NCI-H524 treated with DMSO at 0.1 percent for 48 hours (cell line): ENCODE measurements around the gene SIRPB1.
"Not testable (repeated sequence)": the region's sequence is repeated elsewhere in the genome, so short reads cannot be mapped to it uniquely, and the experiment has no call there.

Experiments used
- DNase-seq: peaks from one replicate; lab custom pipeline; 2025; lab: John Stamatoyannopoulos, UW

The SIRPB1 gene

DNA sequence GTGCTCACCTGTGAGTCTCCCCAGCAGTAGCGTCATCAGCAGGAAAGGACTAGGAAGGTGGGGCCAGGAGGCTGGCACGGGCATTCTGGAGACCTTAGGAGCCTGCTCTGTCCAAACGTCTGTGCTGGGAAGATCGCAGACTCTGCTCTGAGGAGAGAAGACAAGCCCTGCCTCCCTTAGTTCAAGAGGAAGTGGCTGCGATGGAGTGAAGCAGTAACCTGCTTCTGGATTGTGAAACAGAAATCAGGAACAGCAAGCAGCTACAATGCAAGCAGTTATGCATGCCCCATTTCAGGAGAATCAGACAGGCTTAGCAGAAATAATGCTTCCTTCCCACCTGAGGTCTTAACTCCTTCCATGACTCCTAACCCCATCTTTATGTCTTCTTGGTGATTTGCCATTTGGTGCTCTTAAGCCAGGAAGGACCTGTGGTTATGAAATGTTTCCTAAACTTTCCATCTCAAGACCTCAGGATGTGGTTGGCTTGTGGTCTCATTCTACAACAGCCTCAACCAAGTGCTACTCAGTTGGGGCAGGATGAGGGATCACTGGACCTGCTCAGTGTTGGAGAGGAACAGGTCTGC, at the start of gene SIRPB1:
Gene SIRPB1 (minus strand): TSS at position 149 of the 584 bp plus-strand sequence. CDS start 65 bp downstream, at position 84.
- DNase-seq = no peak

DNA sequence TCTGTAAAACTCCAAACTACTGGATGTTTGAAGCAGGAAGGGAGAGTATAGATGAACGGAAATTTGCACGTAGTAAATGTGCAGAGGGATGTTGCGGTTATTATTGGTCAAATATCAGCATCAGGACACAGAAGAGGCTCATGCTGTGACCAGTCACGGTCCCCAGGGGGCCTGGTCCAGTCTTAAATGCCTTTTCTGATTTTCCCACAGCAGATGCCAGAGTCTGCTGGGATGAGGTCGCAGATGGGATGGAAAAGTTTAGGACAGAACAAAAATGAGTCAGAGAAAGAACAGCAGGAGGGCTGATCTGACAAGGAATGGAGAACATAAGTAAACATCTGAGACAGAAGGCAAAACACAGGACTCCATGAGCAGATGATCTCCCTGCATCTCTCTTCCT, 49.5 kb upstream of the SIRPB1 start:
- no peak for DNase-seq

DNA sequence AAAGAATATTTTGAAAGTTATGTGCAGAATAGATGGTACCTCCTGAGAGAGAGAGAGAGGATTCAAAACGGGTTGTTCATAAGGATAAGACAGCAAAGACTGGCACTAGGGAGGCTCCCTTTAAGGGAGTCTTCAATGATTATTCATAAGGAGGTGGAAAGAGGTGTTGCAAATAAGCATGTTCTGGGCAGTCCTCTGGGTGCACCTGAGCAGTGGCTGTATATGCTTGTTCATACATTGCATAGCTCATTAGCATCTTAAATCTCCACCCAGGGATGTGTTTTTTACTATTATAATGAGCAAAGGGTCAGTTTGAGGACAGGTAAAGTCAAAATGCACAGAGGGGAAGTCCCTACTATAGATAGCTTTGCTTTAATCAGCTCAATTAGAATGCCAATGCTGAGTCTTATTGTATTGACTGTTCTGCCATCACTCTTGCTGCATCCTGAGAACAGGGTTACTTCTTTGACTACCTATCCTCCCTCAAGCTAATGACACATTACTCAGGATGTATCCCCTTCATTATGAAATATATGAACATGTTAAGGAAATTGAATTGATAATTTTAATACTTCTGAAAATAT, 47.8 kb upstream of the SIRPB1 start:
- no peak for DNase-seq

DNA sequence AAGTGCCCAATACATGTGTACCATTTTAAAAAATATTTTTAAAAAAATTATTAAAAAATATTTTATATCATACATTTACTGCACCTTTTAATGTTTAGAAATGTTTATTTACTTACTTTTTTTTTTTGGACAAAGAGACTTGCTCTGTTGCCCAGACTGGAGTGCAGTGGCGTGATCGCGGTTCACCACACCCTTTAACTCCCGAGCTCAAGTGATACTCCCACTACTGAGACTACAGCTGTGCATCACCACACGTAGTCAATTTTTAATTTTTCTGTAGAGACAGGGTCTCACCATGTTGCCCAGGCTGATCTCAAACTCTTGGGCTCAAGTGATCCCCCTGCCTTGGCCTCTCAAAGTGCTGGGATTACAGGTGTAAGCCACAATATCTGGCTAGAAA, 47.0 kb upstream of the SIRPB1 start:
- no peak for DNase-seq

DNA sequence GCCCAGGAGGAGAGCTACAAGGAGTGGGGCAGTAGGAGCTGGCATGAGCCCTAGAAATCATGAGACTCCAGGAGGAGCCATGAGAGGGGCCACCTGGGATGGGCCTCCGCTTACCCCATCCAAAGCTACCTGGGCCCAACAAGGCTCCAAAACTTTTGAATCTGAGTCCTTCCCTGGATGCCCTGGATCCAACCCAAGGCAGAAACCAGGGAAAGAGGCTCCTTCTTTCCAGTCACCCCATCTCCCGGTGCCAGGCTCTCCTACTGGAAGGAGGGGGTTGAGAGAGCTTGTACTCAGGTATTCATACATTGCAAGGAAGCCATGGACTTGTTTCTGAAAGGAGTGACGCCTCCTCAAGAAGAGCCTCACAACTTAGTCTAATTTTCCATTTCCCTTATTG, 45.5 kb upstream of the SIRPB1 start:
- no peak for DNase-seq

DNA sequence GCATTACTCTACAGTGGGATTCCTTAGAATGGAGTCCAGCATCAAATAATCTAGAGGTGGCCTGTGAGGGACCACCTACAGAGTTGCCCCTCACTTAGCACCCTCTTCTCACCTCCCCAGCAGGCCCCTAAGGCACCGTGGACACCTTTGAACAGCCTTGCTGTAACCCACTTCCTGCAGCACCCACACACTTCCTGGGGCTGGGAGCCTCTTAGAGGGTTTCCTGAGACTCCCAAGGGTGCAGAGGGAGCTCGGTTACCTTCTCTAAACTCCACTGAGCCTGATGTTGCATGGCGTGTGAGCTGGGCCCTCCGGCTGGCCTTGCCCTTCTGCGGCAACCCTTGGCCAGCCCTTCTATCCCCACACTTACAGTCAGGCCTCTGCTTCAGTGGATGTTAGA, 45.1 kb upstream of the SIRPB1 start:
- no peak for DNase-seq

DNA sequence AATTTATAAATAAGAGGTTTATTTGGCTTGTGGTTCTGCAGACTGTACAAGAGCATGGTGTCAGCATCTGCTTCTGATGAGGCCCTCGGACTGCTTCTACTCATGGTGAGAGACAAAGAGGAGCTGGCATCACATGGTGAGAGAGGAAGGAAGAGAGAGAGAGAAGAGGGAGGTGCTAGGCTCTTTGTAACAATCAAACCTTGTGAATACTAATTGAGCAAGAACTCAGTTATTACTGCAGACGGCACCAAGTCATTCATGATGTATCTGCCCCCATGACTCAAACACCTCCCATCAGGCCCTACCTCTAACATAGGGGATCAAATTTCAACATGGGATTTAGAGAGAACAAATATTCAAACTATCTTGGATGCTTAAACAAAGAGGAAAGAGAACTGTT, 44.1 kb upstream of the SIRPB1 start:
- no peak for DNase-seq

DNA sequence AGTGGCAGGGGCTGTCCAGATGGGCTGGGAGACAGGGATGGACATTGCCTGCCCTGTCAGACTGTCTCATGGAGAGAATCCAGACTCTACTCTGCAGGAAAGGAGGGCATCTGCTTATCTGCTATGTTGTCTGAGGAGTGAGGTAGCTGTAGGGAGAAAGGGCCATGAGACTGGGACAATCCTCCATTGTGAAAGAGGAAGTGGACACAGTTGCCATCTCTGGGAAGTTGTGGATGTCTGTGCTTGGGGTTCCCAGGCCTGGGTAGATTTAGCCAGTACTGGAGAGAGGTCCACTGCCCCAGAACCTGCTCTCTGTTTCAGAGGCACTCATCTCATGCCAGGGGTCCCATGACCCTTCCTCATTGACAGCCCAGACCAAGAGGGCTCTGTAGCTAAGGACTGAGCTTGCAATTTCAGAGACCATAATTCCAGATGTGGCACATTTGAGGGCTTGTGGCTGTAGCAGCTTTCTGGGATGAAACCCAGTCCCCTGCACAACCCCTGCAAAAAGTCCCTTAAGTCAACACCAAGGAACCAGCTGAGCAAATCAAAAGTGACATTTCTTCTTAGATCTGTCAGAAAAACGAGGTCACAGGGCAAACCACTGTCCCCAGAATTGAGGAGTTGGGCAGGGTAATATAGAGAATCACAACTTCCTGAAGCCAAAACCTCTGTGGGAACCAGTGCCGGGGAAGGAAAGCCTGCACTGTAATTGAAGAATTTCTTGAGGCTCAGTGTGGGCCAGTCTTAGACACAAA, 41.9 kb upstream of the SIRPB1 start:
- no peak for DNase-seq

DNA sequence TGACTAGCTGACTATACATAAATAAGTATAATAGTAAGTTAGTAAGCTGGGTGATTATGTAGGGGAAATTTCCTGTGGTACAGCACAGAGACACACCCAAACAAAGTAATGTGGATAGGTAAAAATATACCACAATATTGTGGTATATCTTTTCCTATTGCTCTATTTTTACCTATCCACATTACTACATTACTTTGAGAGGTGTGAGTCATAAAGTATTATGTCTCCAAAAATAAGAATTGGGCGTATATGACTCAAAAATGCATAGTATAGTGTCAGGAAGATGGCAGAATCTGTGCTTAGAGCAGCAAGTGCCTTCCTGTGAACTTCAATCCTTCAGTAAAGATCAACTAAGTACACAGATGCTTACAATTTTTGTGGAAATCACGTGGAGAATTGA, 40.4 kb upstream of the SIRPB1 start:
- no peak for DNase-seq

DNA sequence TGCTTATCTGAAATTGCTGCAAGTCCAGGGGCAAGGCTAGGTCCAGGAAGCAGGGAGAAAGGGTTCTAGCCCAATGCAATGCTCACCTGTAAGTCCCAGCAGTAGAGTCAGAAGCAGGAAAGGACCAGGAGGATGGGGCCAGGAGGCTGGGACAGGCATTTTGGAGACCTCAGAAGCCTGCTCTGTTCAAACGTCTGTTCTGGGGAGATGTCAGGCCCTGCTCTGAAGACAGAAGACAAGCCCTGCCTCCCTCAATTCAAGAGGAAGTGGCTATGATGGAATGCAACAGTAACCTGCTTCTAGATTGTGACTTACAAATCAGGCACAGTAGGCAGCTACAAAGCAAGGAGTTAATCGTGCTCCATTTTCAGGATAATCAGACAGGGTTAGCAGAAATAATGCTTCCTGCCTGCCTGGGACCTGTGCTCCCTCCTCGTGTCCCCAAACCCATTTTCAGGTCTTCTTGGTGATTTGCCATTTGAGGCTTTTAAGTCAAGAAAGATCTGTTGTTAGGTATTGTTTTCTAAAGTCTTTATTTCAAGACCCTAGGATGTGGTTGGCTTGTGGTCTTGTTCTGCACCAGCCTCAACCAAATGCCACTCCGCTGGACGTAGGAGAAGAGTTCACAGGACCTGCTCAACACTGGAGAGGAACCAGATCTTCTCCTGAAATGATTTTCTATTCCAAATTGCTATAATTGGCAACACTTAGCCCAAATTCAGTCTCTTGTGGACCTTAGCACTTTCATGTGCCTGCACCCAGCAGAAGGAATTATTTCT, 37.9 kb upstream of the SIRPB1 start, which contains the start of gene SIRPG:
Gene SIRPG (minus strand): TSS at position 224 of the 779 bp plus-strand sequence. CDS start 65 bp downstream, at position 159.
- no peak for DNase-seq

DNA sequence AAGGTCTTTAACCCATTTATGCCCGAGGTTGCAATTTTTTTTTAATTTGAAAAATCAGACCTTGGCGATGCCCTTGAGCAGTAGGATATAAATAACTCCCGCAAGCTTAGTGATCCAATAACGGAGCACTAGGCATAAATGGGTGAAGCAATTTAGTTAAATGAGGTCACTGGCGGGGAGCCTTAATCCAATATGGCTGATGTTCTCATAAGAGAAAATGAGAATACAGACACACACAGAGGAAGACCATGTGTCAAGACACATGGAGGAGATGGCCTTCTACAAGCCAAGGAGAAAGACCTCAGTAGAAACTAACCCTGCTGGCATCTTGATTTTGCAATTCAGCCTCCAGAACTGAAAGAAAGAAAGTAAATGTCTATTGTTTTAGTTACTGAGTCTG, 37.0 kb upstream of the SIRPB1 start:
- DNase-seq = no peak

DNA sequence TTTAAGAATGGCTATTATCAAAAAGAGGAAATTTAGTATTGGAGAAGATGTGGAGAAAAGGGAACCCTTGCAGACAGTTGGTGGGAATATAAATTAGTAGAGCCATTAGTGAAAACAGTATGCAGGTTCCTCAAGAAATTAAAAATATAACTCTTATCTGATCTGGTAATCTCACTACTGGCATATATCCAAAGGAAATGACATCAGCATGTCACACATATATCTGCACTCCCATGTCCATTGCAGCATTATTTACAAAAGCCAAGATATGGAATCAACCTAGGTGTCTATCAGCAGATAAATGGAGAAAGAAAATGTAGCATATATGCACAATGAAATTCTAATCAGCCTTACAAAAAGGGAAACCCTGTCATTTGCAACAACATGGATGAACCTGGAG, 35.2 kb upstream of the SIRPB1 start:
- no peak for DNase-seq

DNA sequence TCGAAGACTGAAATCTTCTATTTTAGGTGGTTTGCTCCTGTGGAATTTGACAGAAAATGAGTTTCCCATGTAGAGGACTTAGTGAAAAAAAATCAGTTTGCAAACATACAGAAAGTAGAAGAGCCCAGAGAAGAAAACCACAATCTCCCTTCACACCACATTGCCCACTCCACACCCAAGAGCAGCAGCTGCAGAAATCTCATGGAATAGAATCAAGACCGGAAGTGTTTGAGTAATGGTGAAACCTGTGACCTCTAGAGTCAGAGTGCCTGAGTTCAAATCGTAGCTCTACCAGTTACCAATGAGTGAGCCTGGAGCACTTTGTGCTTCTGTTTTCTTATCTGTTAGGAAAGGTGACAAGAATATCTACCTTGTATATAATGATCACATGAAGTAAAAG, 33.2 kb upstream of the SIRPB1 start:
- no peak for DNase-seq

DNA sequence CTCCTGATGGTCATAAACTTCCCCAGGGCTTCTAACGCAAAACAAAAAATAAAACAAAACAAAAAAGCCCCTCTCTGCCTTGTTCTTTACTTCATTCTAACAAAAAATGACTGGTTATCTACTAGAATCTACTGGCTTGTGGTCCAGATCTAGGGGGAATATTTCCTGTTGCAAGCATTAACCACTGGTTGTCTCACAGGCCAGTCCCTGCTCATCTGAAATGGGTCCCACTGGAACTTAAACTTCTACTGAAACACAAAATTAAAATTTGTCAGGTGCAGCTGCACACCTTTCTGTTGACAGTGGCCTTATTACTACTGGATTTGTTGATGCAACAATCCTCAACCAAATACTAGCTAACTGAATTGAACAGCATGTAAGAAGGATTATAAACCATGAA, 32.3 kb upstream of the SIRPB1 start:
- no peak for DNase-seq

DNA sequence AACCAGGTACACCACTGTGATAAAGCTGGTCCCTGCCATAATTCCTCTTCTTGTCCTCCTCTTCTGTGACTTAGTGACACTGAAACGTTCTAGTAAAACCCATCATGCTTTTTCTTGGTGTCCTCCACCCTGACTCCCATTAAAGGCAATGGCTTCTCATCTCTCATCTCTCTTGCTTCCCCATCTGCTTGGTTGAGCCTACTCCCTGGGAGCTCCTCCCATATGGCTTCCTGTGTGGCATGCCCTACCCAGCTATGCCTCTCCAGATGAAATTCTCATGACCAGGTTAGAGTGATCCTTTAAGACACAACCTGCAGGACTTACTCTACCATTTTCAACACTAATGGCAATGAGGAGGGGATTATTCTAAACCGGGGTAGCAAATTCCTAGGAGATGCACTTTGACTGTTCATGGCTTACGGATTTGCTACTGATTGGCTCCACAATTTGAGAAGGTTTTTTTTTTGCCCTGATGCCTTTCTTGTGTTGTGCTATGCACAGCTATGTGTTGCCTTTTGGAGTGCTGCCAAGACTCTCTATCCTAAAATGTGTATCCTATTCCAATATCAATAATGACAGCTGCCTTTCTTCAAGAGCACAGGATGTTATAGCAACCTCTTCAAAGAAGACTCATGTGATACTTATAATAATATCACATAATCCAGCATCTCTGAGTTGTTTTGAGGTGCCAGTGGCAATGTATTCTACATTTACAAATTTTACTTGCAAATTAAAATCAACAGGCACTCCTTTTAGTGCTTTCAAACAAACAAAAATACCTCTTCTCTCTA, 31.7 kb upstream of the SIRPB1 start:
- DNase-seq = no peak

DNA sequence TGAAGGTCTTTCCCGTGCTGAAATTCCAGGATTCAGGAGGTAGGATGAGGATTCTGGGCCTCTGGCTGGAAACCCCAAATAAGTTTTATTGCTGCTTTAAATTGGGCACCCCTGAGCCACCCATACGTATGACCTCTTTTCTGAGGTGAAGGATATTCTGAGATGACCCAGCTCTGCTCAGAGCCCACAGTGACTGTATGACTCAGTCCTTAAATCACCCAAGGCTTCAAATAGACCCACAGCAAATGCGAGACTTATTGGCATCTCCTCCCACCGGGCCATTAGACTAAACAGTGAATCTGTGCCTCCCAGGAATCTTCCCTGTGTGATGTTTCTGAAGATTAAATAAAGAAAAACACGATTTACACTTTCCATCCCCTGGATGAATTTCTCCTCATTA, 28.3 kb upstream of the SIRPB1 start:
- DNase-seq = no peak

DNA sequence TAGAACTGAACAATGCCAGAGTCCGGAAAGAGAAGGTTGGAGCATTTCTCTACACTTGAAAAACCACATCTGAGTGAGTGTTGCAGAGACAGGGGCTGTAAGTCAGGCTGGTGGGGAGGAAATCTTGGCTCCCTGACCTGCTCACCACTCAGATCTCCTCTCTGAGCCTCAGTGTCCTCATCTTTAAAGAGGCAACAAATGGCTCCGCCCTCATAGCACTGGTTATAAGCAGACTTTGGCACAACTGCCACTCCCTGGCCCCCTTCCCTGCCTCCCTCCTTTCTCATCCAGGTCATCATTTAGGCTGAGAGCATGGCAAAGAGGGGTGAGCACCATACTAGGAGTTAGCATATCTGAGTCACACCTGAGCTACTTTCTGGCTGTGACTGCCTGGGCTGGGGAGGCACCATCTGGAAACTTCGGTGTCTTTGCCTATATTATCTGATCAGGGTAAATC, 27.2 kb upstream of the SIRPB1 start:
- DNase-seq = no peak

DNA sequence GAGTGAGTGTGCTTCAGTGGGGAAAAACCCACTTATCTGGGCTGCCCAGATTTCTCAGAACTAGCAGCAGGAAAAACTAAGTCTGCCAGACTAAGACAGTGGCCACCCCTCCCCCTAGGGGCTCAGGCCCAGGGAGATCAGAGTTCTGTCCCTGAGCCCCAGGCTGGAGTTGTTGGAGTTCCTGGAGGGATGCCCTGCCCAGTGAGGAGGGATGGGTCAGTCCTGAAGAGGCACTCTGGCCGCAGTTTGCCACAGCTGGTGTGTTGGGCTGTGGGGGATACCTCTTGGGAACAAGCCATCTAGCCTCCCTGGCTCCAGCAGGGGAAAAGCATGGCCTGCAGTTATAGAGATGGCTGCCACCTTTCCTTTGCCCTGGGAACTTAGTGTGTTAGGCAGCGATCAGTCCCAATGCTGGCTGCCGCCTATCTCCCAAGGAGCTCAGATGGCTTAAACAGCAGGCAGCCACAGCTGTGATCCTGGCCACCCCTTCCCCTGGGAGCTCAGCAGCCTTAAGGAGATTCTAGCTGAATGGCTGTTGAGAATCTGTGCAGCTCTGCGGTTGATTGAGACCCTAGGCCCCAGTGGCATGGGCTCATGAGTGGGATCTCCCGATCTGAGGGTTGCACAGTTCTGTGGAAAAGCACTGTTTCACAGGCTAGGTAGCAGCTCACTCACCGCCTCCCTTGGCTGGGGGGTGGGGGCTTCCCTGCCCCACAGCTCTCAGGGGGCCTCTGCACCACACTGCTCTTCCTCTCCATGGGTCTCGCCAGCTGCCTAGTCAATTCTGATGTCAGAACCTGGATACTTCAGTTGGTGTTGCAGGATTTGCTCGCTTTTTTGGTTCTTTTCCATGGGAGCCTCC, 24.5 kb upstream of the SIRPB1 start:
- no peak for DNase-seq

DNA sequence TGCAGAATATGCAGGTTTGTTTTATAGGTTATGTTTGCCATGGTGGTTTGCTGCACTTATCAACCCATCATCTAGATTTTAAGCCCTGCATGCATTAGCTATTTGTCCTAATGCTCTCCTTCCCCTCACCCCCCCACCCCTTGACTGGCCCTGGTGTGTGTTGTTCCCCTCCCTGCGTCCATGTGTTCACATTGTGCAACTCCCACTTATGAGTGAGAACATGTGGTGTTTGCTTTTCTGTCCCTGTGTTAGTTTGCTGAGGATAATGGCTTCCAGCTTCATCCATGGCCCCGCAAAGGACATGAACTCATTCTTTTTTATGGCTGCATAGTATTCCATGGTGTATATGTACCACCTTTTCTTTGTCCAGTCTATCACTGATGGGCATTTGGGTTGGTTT, 18.8 kb upstream of the SIRPB1 start:
- not testable (repeated sequence) for DNase-seq

DNA sequence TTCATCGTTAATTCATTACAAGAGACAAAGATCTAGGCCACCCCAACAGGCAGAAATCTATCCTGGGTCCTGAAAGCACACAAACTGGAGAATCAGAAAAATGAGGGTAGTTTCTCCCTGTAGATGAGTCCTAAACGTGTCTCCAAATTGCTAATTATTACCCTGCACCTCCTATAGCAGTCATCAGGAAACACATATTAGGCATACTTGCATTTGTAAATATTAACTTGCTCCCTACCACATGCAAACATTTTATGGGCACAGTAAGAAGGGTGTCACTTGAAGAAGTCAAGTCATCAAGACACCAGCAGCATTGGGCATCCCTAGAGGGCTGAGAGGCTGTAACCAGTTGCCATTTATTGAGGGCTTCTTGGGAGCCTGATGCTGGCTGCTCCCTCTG, 17.9 kb upstream of the SIRPB1 start:
- no peak for DNase-seq

DNA sequence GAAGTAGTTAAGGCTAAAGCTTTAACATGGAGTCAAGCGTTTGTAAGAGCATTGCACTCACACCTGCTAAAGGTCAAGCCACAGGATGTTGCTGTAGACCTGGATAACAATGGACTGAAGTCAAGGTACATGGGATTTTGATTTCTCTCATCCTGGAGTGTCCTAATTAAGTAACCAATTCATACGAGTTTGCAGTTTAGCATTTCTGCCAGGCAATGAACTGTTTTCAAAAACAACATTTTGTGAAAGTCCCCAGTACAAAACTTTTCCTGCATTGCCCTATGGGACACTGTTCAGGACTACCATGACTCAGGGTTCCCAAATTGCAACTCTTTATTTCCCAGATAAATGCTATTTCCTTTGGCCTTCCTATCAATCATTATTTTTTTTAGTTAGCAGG, 17.4 kb upstream of the SIRPB1 start:
- DNase-seq = no peak
